Uterus (tissue), 2 donors: Measurements from ENCODE around the gene CILP.
"Not testable (repeated sequence)": the region's sequence is repeated elsewhere in the genome, so short reads cannot be mapped to it uniquely, and the experiment has no call there.

Experiments used
- POLR2A ChIP-seq, 2 donors: fragments of 450-650 bp; IDR thresholded peaks; one replicate each; pipeline ENCODE4 v1.6.1; 2016; ENCODE audit warnings: antibody characterized with exemption in 2 of 2, mild to moderate bottlenecking in 1 of 2, moderate library complexity in 1 of 2
- TF ChIP-seq, protein P1 (sequence below), 4 experiments: fragments of 200-600 bp in 2 of 4; fragments of 450-650 bp in 2 of 4; sonication (generic) in 2 of 4; IDR thresholded peaks; one replicate each; pipeline ENCODE4 v1.5.1; 2016 to 2019; ENCODE audit warnings: antibody characterized with exemption in 4 of 4, mild to moderate bottlenecking in 2 of 4, moderate library complexity in 1 of 4

DNA sequence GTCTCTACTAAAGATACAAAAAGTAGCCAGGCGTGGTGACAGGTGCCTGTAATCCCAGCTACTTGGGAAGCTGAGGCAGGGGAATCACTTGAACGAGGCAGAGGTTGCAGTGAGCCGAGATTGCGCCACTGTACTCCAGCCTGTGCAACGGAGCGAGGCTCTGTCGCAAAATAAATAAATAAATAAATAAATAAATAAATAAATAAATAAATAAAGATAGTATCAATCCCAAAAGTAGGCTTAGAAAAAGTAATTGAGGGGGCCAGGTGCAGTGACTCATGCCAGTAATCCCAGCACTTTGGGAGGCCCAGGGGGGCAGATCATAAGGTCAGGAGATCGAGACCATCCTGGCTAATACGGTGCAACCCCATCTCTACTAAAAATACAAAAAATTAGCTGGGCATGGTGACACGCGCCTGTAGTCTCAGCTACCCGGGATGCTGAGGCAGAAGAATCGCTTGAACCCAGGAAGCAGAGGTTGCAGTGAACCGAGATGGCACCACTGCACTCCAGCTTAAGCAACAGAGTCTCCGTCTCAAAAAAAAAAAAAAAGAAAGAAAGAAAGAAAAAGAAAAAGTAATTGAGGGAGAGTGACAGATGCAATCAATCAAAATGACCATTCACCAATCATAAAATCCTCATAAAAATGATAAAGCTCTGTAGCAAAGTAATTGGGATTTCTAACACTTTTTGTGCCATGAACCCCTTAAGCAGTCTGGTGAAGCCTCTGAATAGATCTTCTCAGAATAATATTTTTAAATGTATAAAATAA, 29.5 kb downstream of the CILP start:
- TF ChIP-seq, protein P1, sequence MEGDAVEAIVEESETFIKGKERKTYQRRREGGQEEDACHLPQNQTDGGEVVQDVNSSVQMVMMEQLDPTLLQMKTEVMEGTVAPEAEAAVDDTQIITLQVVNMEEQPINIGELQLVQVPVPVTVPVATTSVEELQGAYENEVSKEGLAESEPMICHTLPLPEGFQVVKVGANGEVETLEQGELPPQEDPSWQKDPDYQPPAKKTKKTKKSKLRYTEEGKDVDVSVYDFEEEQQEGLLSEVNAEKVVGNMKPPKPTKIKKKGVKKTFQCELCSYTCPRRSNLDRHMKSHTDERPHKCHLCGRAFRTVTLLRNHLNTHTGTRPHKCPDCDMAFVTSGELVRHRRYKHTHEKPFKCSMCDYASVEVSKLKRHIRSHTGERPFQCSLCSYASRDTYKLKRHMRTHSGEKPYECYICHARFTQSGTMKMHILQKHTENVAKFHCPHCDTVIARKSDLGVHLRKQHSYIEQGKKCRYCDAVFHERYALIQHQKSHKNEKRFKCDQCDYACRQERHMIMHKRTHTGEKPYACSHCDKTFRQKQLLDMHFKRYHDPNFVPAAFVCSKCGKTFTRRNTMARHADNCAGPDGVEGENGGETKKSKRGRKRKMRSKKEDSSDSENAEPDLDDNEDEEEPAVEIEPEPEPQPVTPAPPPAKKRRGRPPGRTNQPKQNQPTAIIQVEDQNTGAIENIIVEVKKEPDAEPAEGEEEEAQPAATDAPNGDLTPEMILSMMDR (IDR thresholded peaks at IDR 0.05) = not testable (repeated sequence)
- TF ChIP-seq POLR2A (IDR thresholded peaks at IDR 0.05) = not testable (repeated sequence)
